HCT116 (cell line): ENCODE results near the gene SAMMSON.

Source experiments
- POLR2A ChIP-seq: IDR thresholded peaks from 2 replicates; pipeline ENCODE4 v1.7.0; 2011; ENCODE audit warnings: borderline replicate concordance; ENCODE audit not compliant: insufficient read depth, insufficient read length; ENCODE audit errors: extremely low read depth
- POLR2AphosphoS5 ChIP-seq: IDR thresholded peaks from 2 replicates; pipeline ENCODE4 v1.6.1; 2011; ENCODE audit warnings: mild to moderate bottlenecking, low read depth, low read length, moderate library complexity
- TF ChIP-seq, protein P1 (sequence below): IDR thresholded peaks from 2 replicates; pipeline ENCODE4 v1.6.1; 2012
- TF ChIP-seq, protein P2 (sequence below), 3 experiments: fragments of 200-600 bp in 1 of 3; sonication (generic) in 1 of 3; IDR thresholded peaks in 2 of 3; conservative IDR thresholded peaks in 1 of 3; 2 replicates each; pipeline ENCODE4 v1.5.1; 2012 to 2017; ENCODE audit warnings: low read depth in 2 of 3, low read length in 2 of 3, antibody characterized with exemption in 1 of 3, borderline replicate concordance in 1 of 3, control low read depth in 1 of 3, mild to moderate bottlenecking in 1 of 3, mixed read lengths in 1 of 3, mixed run types in 1 of 3, moderate library complexity in 1 of 3; ENCODE audit not compliant: insufficient read depth in 1 of 3

GRCh38 chr3:70000563-70001081, 1.1 kb downstream of the SAMMSON start:
- TF ChIP-seq POLR2A (no peak), POLR2AphosphoS5 (no peak)
- TF ChIP-seq, protein P1, sequence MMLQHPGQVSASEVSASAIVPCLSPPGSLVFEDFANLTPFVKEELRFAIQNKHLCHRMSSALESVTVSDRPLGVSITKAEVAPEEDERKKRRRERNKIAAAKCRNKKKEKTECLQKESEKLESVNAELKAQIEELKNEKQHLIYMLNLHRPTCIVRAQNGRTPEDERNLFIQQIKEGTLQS: no peak
- TF ChIP-seq, protein P2, sequence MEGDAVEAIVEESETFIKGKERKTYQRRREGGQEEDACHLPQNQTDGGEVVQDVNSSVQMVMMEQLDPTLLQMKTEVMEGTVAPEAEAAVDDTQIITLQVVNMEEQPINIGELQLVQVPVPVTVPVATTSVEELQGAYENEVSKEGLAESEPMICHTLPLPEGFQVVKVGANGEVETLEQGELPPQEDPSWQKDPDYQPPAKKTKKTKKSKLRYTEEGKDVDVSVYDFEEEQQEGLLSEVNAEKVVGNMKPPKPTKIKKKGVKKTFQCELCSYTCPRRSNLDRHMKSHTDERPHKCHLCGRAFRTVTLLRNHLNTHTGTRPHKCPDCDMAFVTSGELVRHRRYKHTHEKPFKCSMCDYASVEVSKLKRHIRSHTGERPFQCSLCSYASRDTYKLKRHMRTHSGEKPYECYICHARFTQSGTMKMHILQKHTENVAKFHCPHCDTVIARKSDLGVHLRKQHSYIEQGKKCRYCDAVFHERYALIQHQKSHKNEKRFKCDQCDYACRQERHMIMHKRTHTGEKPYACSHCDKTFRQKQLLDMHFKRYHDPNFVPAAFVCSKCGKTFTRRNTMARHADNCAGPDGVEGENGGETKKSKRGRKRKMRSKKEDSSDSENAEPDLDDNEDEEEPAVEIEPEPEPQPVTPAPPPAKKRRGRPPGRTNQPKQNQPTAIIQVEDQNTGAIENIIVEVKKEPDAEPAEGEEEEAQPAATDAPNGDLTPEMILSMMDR (IDR thresholded peaks at IDR 0.05 in 2 of 3, conservative IDR thresholded peaks at IDR 0.05 in 1 of 3; ENCODE audit: borderline replicate concordance in 1 of 3, insufficient read depth in 1 of 3, low read depth in 2 of 3, low read length in 2 of 3): no peak
